WTC11 (cell line): Measurements from ENCODE around the gene DGKG. TPM values are rescaled to one million over a fixed set of nuclear protein-coding genes. Genes with fewer than 3 reads are reported as not detected.

Experiments used
- ATAC-seq: fragments of 200-7000 bp; cut with Tn5 transposase; 2 replicates; pipeline ENCODE4 v1.10.0; 2021; ENCODE audit warnings: mild to moderate bottlenecking, moderate library complexity
- CTCF ChIA-PET: fragments of 300-600 bp; sonication (Branson Sonifier 250); formaldehyde crosslinking; loops from one replicate; lab custom pipeline; 2021; ENCODE audit warnings: antibody characterized with exemption; lab: Charles Lee
- POLR2A ChIA-PET: fragments of 350-600 bp; sonication (Branson Sonifier 250); formaldehyde crosslinking; loops from one replicate; lab custom pipeline; 2021; ENCODE audit warnings: antibody characterized with exemption; lab: Charles Lee
- DNase-seq: peaks from one replicate; pipeline ENCODE4 v3.0.0; 2021; ENCODE audit warnings: low spot score
- H3K27ac Mint-ChIP-seq: 2 replicates; pipeline ENCODE4 v1.8.0; 2021; ENCODE audit warnings: mixed read lengths
- H3K27me3 Mint-ChIP-seq: 2 replicates; pipeline ENCODE4 v1.8.0; 2021; ENCODE audit warnings: low read depth, mild to moderate bottlenecking, moderate library complexity, mixed read lengths
- H3K36me3 Mint-ChIP-seq: 2 replicates; pipeline ENCODE4 v1.8.0; 2021; ENCODE audit warnings: mixed read lengths
- H3K4me1 Mint-ChIP-seq: 2 replicates; pipeline ENCODE4 v1.8.0; 2022; ENCODE audit warnings: mixed read lengths
- H3K4me3 Mint-ChIP-seq: 2 replicates; pipeline ENCODE4 v1.8.0; 2021; ENCODE audit warnings: mild to moderate bottlenecking, moderate library complexity, mixed read lengths
- H3K9me3 Mint-ChIP-seq: 2 replicates; pipeline ENCODE4 v1.8.0; 2021; ENCODE audit warnings: mixed read lengths
- ATF2 ChIP-seq: sonication (generic); formaldehyde crosslinking; IDR thresholded peaks from 2 replicates; pipeline ENCODE4 v1.8.1; 2022; ENCODE audit warnings: low read depth, missing genetic modification reagents, borderline replicate concordance
- E2F4 ChIP-seq: sonication (generic); formaldehyde crosslinking; IDR thresholded peaks from 2 replicates; pipeline ENCODE4 v1.8.1; 2022; ENCODE audit warnings: low read depth, mild to moderate bottlenecking, moderate library complexity, missing genetic modification reagents, borderline replicate concordance
- E2F5 ChIP-seq: sonication (generic); formaldehyde crosslinking; IDR thresholded peaks from 2 replicates; pipeline ENCODE4 v1.8.1; 2022; ENCODE audit warnings: mild to moderate bottlenecking, moderate library complexity, missing genetic modification reagents
- ELF4 ChIP-seq: sonication (generic); formaldehyde crosslinking; IDR thresholded peaks from 2 replicates; pipeline ENCODE4 v1.8.1; 2022; ENCODE audit warnings: low read depth, mild to moderate bottlenecking, moderate library complexity, missing genetic modification reagents
- GTF2I ChIP-seq: fragments of 250-450 bp; sonication (Bioruptor Pico); conservative IDR thresholded peaks from 2 replicates; pipeline ENCODE4 v1.4.0; 2021; ENCODE audit warnings: mild to moderate bottlenecking
- IRF2 ChIP-seq: sonication (generic); formaldehyde crosslinking; IDR thresholded peaks from 2 replicates; pipeline ENCODE4 v1.8.0; 2022; ENCODE audit warnings: low read depth, missing genetic modification reagents, borderline replicate concordance
- NFATC4 ChIP-seq: fragments of 250-450 bp; sonication (Bioruptor Pico); IDR thresholded peaks from 2 replicates; pipeline ENCODE4 v1.9.0; 2021; ENCODE audit warnings: mild to moderate bottlenecking
- NFE2L1 ChIP-seq: sonication (generic); formaldehyde crosslinking; IDR thresholded peaks from 2 replicates; pipeline ENCODE4 v1.8.1; 2023; ENCODE audit warnings: missing genetic modification reagents
- NR1H2 ChIP-seq: sonication (generic); formaldehyde crosslinking; IDR thresholded peaks from 2 replicates; pipeline ENCODE4 v1.9.0; 2021; ENCODE audit warnings: mild to moderate bottlenecking, moderate library complexity, missing genetic modification reagents
- NR3C1 ChIP-seq: sonication (generic); formaldehyde crosslinking; conservative IDR thresholded peaks from 2 replicates; pipeline ENCODE4 v1.8.1; 2023; ENCODE audit warnings: low read depth, mild to moderate bottlenecking, missing genetic modification reagents
- SMAD3 ChIP-seq: sonication (generic); formaldehyde crosslinking; IDR thresholded peaks from 2 replicates; pipeline ENCODE4 v1.8.0; 2022; ENCODE audit warnings: missing genetic modification reagents, mild to moderate bottlenecking, borderline replicate concordance
- SOX15 ChIP-seq: fragments of 250-450 bp; sonication (Bioruptor Pico); IDR thresholded peaks from 2 replicates; pipeline ENCODE4 v1.9.0; 2021; ENCODE audit warnings: mild to moderate bottlenecking
- SP1 ChIP-seq: sonication (generic); formaldehyde crosslinking; conservative IDR thresholded peaks from 2 replicates; pipeline ENCODE4 v1.8.1; 2022; ENCODE audit warnings: missing genetic modification reagents
- ZNF263 ChIP-seq: sonication (generic); formaldehyde crosslinking; IDR thresholded peaks from 2 replicates; pipeline ENCODE4 v1.8.1; 2022; ENCODE audit warnings: low read depth, mild to moderate bottlenecking, moderate library complexity, missing genetic modification reagents
- ZNF281 ChIP-seq: sonication (generic); formaldehyde crosslinking; IDR thresholded peaks from 2 replicates; pipeline ENCODE4 v1.8.0; 2023; ENCODE audit warnings: mild to moderate bottlenecking, missing genetic modification reagents
- ZNF317 ChIP-seq: sonication (generic); formaldehyde crosslinking; IDR thresholded peaks from 2 replicates; pipeline ENCODE4 v1.8.1; 2023; ENCODE audit warnings: low read depth, mild to moderate bottlenecking, moderate library complexity, missing genetic modification reagents, borderline replicate concordance
- ZNF671 ChIP-seq: fragments of 250-450 bp; sonication (Bioruptor Pico); IDR thresholded peaks from 2 replicates; pipeline ENCODE4 v1.8.0; 2021; ENCODE audit warnings: mild to moderate bottlenecking
- total RNA-seq: library from RNA; stranded (reverse); gene quantifications from 3 replicates; pipeline ENCODE4 v1.2.3, GENCODE V29; 2021
- TF ChIP-seq, protein P1 (sequence below): sonication (generic); formaldehyde crosslinking; IDR thresholded peaks from 2 replicates; pipeline ENCODE4 v1.8.0; 2023; ENCODE audit warnings: missing genetic modification reagents
- TF ChIP-seq, protein P2 (sequence below): sonication (generic); formaldehyde crosslinking; IDR thresholded peaks from 2 replicates; pipeline ENCODE4 v1.8.1; 2023; ENCODE audit warnings: mild to moderate bottlenecking, missing genetic modification reagents

DGKG gene
- total RNA-seq, 1 experiment from 2014 or later, result 0.92 TPM

DNA sequence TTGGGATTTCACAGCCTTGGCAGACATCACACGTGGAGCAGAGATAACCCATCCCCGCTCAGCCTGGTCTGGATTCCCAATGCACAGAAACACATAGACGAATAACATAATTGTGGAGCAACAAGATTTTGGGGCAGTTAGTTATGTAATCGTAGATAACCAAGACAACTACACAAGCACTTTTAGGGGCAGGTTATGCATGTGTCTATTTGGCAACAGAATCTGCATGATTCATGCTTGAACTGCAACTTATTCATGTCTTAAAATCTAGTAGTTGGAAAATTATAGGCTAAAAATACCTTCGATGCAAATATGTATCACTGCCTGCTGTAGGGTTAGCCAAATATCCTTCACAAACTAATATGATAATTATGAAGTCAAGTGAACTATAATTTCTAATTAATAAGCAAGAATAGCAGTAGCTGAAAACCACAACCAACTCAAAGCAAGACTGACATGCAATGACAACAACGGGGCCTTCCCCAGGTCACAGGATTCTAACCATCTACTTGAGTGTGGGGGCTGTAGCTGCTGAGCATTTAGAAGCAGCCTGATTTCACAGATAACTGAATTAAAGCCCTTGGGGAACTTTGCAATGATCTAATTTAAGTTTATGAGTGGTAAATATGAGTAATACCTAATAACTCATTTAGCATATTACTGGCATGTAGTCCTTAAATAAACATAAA lies 31.1 kb downstream of the DGKG start:
- DNase-seq (no peak), ATAC-seq (no peak)
- Mint-ChIP-seq H3K27me3 (no peaks in the 10 kb centered on the region), H3K4me3 (no peak overlapping the region), H3K27ac (no peak overlapping the region), H3K4me1 (no peaks in the 10 kb centered on the region), H3K36me3 (no peaks in the 10 kb centered on the region), H3K9me3 (no peaks in the 10 kb centered on the region)
- TF ChIP-seq NR1H2 (no peak), GTF2I (no peak), ZNF263 (CRISPR knock-in tag) (no peak), SOX15 (CRISPR knock-in tag) (no peak), E2F5 (no peak), ZNF281 (CRISPR knock-in tag) (no peak), IRF2 (no peak), NFE2L1 (CRISPR knock-in tag) (no peak), NR3C1 (no peak), ZNF317 (no peak), SP1 (CRISPR knock-in tag) (no peak), ZNF671 (CRISPR knock-in tag) (no peak), NFATC4 (CRISPR knock-in tag) (no peak), ELF4 (CRISPR knock-in tag) (no peak), ATF2 (CRISPR knock-in tag) (no peak), SMAD3 (CRISPR knock-in tag) (no peak), E2F4 (CRISPR knock-in tag) (no peak)
- TF ChIP-seq, protein P1, sequence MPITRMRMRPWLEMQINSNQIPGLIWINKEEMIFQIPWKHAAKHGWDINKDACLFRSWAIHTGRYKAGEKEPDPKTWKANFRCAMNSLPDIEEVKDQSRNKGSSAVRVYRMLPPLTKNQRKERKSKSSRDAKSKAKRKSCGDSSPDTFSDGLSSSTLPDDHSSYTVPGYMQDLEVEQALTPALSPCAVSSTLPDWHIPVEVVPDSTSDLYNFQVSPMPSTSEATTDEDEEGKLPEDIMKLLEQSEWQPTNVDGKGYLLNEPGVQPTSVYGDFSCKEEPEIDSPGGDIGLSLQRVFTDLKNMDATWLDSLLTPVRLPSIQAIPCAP (CRISPR knock-in tag), result no peak
- TF ChIP-seq, protein P2, sequence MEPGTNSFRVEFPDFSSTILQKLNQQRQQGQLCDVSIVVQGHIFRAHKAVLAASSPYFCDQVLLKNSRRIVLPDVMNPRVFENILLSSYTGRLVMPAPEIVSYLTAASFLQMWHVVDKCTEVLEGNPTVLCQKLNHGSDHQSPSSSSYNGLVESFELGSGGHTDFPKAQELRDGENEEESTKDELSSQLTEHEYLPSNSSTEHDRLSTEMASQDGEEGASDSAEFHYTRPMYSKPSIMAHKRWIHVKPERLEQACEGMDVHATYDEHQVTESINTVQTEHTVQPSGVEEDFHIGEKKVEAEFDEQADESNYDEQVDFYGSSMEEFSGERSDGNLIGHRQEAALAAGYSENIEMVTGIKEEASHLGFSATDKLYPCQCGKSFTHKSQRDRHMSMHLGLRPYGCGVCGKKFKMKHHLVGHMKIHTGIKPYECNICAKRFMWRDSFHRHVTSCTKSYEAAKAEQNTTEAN (CRISPR knock-in tag), result no peak
- POLR2A ChIA-PET, result no interaction called here
- CTCF ChIA-PET, result no interaction called here
